NK-92 (cell line): ENCODE results near the gene MUSK.
"Not testable (repeated sequence)": the region's sequence is repeated elsewhere in the genome, so short reads cannot be mapped to it uniquely, and the experiment has no call there.

Experiments used
- DNase-seq: peaks from one replicate; lab custom pipeline; 2025; ENCODE audit not compliant: unreplicated experiment; lab: John Stamatoyannopoulos, UW

MUSK gene

GRCh38 chr9:110755179-110755578 lies 86.6 kb downstream of the MUSK start:
- no peak for DNase-seq

GRCh38 chr9:110758201-110758600 lies 89.6 kb downstream of the MUSK start:
- no peak for DNase-seq

- DNase-seq, result no peak
Measured at GRCh38 chr9:110762783-110763182, 94.2 kb downstream of the MUSK start.

GRCh38 chr9:110763568-110763967 lies 95.0 kb downstream of the MUSK start:
- DNase-seq, result no peak

- DNase-seq, result no peak
Measured at GRCh38 chr9:110764006-110764405, 95.4 kb downstream of the MUSK start.

- no peak for DNase-seq
Measured at GRCh38 chr9:110765926-110766325, 97.3 kb downstream of the MUSK start.

- DNase-seq, result no peak
Measured at GRCh38 chr9:110767559-110768063, 99.0 kb downstream of the MUSK start.

- no peak for DNase-seq
Measured at GRCh38 chr9:110768886-110769285, 100.3 kb downstream of the MUSK start.

GRCh38 chr9:110769667-110770066 lies 101.1 kb downstream of the MUSK start:
- no peak for DNase-seq

GRCh38 chr9:110775724-110776123 lies 107.1 kb downstream of the MUSK start:
- no peak for DNase-seq

- no peak for DNase-seq
Measured at GRCh38 chr9:110776221-110776620, 107.6 kb downstream of the MUSK start.

GRCh38 chr9:110777196-110777875 lies 108.7 kb downstream of the MUSK start:
- no peak for DNase-seq

GRCh38 chr9:110777876-110778215 lies 109.3 kb downstream of the MUSK start:
- DNase-seq, result no peak

- no peak for DNase-seq
Measured at GRCh38 chr9:110782701-110783100, 114.1 kb downstream of the MUSK start.

- DNase-seq, result no peak
Measured at GRCh38 chr9:110784309-110784708, 115.7 kb downstream of the MUSK start.

- DNase-seq, result no peak
Measured at GRCh38 chr9:110785166-110785565, 116.6 kb downstream of the MUSK start.

GRCh38 chr9:110788396-110788795 lies 119.8 kb downstream of the MUSK start:
- not testable (repeated sequence) for DNase-seq

- DNase-seq, result no peak
Measured at GRCh38 chr9:110788871-110789270, 120.3 kb downstream of the MUSK start.

GRCh38 chr9:110797611-110798010 lies 129.0 kb downstream of the MUSK start:
- DNase-seq, result no peak

GRCh38 chr9:110799396-110799795 lies 130.8 kb downstream of the MUSK start:
- no peak for DNase-seq

- no peak for DNase-seq
Measured at GRCh38 chr9:110801426-110801825, 132.8 kb downstream of the MUSK start.

GRCh38 chr9:110802416-110803035 lies 133.9 kb downstream of the MUSK start:
- DNase-seq, result no peak
